Keratinocyte (primary cell): ENCODE results near the gene GSX1. TPM values are rescaled to one million over a fixed set of nuclear protein-coding genes. Genes with fewer than 3 reads are reported as not detected.

ENCODE experiments used
- DNase-seq: peaks from one replicate; pipeline ENCODE4 v3.0.0-alpha.2; 2011; ENCODE audit warnings: low read depth, missing footprints, low spot score
- FAIRE-seq: peaks from 2 replicates; lab custom pipeline; 2011; peaks lifted over from hg19 to GRCh38; lab: Jason Lieb, UNC
- H2AFZ ChIP-seq: 2 replicates; pipeline ENCODE4 v1.6.0; 2012; ENCODE audit warnings: low read length, control low read depth, inconsistent platforms; ENCODE audit not compliant: control insufficient read depth
- H3K27ac ChIP-seq: 2 replicates; pipeline ENCODE4 v1.5.1; 2011; ENCODE audit warnings: low read length; ENCODE audit not compliant: control insufficient read depth, insufficient read depth
- H3K27me3 ChIP-seq: 3 replicates; pipeline ENCODE4 v1.6.0; 2011; ENCODE audit warnings: low read length; ENCODE audit not compliant: control insufficient read depth, insufficient read depth; ENCODE audit errors: extremely low read depth
- H3K36me3 ChIP-seq, 2 experiments: 2 replicates in 1 of 2; 3 replicates in 1 of 2; pipeline ENCODE4 v1.5.1; 2011; ENCODE audit warnings: low read length in 2 of 2, mild to moderate bottlenecking in 1 of 2; ENCODE audit not compliant: control insufficient read depth in 2 of 2, insufficient read depth in 2 of 2; ENCODE audit errors: extremely low read depth in 1 of 2
- H3K4me1 ChIP-seq: 3 replicates; pipeline ENCODE4 v1.5.1; 2011; ENCODE audit warnings: low read length; ENCODE audit not compliant: control insufficient read depth, insufficient read depth; ENCODE audit errors: extremely low read depth
- H3K4me2 ChIP-seq: 3 replicates; pipeline ENCODE4 v1.6.0; 2011; ENCODE audit warnings: low read depth, low read length; ENCODE audit not compliant: control insufficient read depth, insufficient read depth; ENCODE audit errors: extremely low read depth
- H3K4me3 ChIP-seq, 3 experiments: fragments of 200-600 bp in 1 of 3; sonication (generic) in 1 of 3; 2 replicates in 2 of 3; 3 replicates in 1 of 3; pipeline ENCODE4 v1.5.1; 2011 to 2016; ENCODE audit warnings: low read length in 3 of 3, mild to moderate bottlenecking in 3 of 3, control low read depth in 2 of 3, inconsistent platforms in 1 of 3, low read depth in 1 of 3, mixed read lengths in 1 of 3, mixed run types in 1 of 3, moderate library complexity in 1 of 3; ENCODE audit not compliant: control insufficient read depth in 2 of 3, insufficient read depth in 2 of 3; ENCODE audit errors: extremely low read depth in 1 of 3
- H3K79me2 ChIP-seq: 2 replicates; pipeline ENCODE4 v1.6.0; 2012; ENCODE audit warnings: low read length; ENCODE audit not compliant: control insufficient read depth, insufficient read depth
- H3K9ac ChIP-seq: 3 replicates; pipeline ENCODE4 v1.6.0; 2011; ENCODE audit warnings: low read length; ENCODE audit not compliant: control insufficient read depth, insufficient read depth; ENCODE audit errors: extremely low read depth
- H3K9me1 ChIP-seq: 3 replicates; pipeline ENCODE4 v1.6.0; 2011; ENCODE audit warnings: low read length; ENCODE audit not compliant: control insufficient read depth, insufficient read depth; ENCODE audit errors: extremely low read depth
- H3K9me3 ChIP-seq: 2 replicates; pipeline ENCODE4 v1.5.1; 2012; ENCODE audit warnings: low read depth, low read length; ENCODE audit not compliant: control insufficient read depth
- H4K20me1 ChIP-seq: 3 replicates; pipeline ENCODE4 v1.6.0; 2011; ENCODE audit warnings: low read length; ENCODE audit not compliant: control insufficient read depth, insufficient read depth; ENCODE audit errors: extremely low read depth
- CTCF ChIP-seq, 3 experiments: IDR thresholded peaks in 1 of 3; conservative IDR thresholded peaks in 1 of 3; optimal IDR thresholded peaks in 1 of 3; 2 replicates in 2 of 3; 3 replicates in 1 of 3; pipeline versions ENCODE3 to v1.5.1; 2011; ENCODE audit warnings: low read length in 3 of 3, mild to moderate bottlenecking in 3 of 3, moderate library complexity in 2 of 3, control low read depth in 1 of 3, inconsistent platforms in 1 of 3; ENCODE audit not compliant: insufficient read depth in 2 of 3; ENCODE audit errors: extremely low read depth in 1 of 3
- EZH2 ChIP-seq: IDR thresholded peaks from one replicate; pipeline ENCODE4 v1.6.1; 2012; ENCODE audit warnings: inconsistent platforms, mild to moderate bottlenecking, low read length, moderate library complexity
- dilution Hi-C: fragments of 300-500 bp; cut with MboI; formaldehyde crosslinking; loops from one replicate; pipeline ENCODE4 v1.7.0; 2020; ENCODE audit warnings: low sequenced_read_pairs; ENCODE audit not compliant: extremely low pct_ligation_motif_present
- polyA plus RNA-seq, 5 experiments: library from polyadenylated mRNA; depleted of rRNA in 3 of 5; stranded (reverse) in 3 of 5; stranded (forward) in 1 of 5; unstranded in 1 of 5; fragments of >200 nt; gene quantifications; 1 replicate in 1 of 5; 2 replicates in 3 of 5; 3 replicates in 1 of 5; pipeline versions ENCODE4 v1.2.1 to v1.2.3, GENCODE V29; 2011 to 2012; ENCODE audit warnings: missing spikeins in 2 of 5, low read depth in 1 of 5, low replicate concordance in 1 of 5

Gene GSX1
- polyA plus RNA-seq, 1 donor (not counting 4 experiments of a cell fraction or from before 2014, with no cell fraction given) = not detected

- Histone ChIP-seq H3K9ac (no peak overlapping the region), H3K79me2 (no peaks in the 10 kb centered on the region), H2AFZ (no peak overlapping the region), H3K4me3 (no peak overlapping the region), H3K4me1 (no peaks in the 10 kb centered on the region), H3K9me1 (no peaks in the 10 kb centered on the region), H3K9me3 (no peaks in the 10 kb centered on the region), H3K27me3 (peaks cover 64% of the 10 kb centered on the region), H3K36me3 (no peaks in the 10 kb centered on the region), H4K20me1 (peaks cover 5% of the 10 kb centered on the region), H3K27ac (no peak overlapping the region), H3K4me2 (no peak overlapping the region)
- no peak for FAIRE-seq
- dilution Hi-C loops = no loop called here
- TF ChIP-seq CTCF (optimal IDR thresholded peaks at IDR 0.05 in 1 of 3, IDR thresholded peaks at IDR 0.05 in 1 of 3, conservative IDR thresholded peaks at IDR 0.05 in 1 of 3; ENCODE audit: extremely low read depth in 1 of 3, insufficient read depth in 2 of 3, low read length in 3 of 3) (no peak), EZH2 (no peak)
- no peak for DNase-seq
These were observed 4.0 kb upstream of the GSX1 start for GRCh38 chr13:27788271-27788670.

DNA sequence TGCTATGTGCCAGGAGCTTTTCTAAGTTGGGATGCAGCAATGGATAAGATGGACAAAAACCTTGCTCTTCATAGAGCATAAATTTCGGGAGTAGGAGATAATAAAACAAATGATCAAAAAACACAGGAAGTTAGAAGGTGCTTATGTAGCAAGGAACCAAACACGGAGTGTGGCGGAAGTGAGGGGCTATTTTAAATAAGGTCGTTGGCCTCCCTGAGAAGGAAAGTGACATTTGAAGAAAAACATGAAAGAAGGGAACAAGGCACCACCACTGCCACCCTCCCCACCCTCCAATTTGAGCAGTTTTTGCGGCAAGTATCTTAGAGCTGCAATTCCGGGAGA lies 3.2 kb upstream of the GSX1 start:
- H4K20me1 ChIP-seq = peaks cover 5% of the 10 kb centered on the region
- FAIRE-seq (no peak), DNase-seq (no peak)
- no peaks in the 10 kb centered on the region for H3K4me1 ChIP-seq
- no peak overlapping the region for H3K9ac ChIP-seq
- no peak overlapping the region for H3K4me2 ChIP-seq
- H2AFZ ChIP-seq = no peak overlapping the region
- H3K9me3 ChIP-seq = no peaks in the 10 kb centered on the region
- no peak overlapping the region for H3K4me3 ChIP-seq
- H3K79me2 ChIP-seq = no peaks in the 10 kb centered on the region
- TF ChIP-seq CTCF (optimal IDR thresholded peaks at IDR 0.05 in 1 of 3, IDR thresholded peaks at IDR 0.05 in 1 of 3, conservative IDR thresholded peaks at IDR 0.05 in 1 of 3; ENCODE audit: extremely low read depth in 1 of 3, insufficient read depth in 2 of 3, low read length in 3 of 3) (no peak), EZH2 (peak; percentile 83)
- H3K27me3 ChIP-seq = peaks cover 72% of the 10 kb centered on the region
- no peak overlapping the region for H3K27ac ChIP-seq
- dilution Hi-C loops = no loop called here
- no peaks in the 10 kb centered on the region for H3K36me3 ChIP-seq
- H3K9me1 ChIP-seq = no peaks in the 10 kb centered on the region
